ENCODE data around the gene POLG. TPM values are rescaled to one million over a fixed set of nuclear protein-coding genes. Genes with fewer than 3 reads are reported as not detected.

The POLG gene
- total RNA-seq, 1 experiment from 2014 or later: 19.5 TPM

- peak; percentile 32 for DNase-seq (ENCODE audit: low spot score)
These were observed 22.1 kb upstream of the POLG start for GRCh38 chr15:89356634-89357298.

DNA sequence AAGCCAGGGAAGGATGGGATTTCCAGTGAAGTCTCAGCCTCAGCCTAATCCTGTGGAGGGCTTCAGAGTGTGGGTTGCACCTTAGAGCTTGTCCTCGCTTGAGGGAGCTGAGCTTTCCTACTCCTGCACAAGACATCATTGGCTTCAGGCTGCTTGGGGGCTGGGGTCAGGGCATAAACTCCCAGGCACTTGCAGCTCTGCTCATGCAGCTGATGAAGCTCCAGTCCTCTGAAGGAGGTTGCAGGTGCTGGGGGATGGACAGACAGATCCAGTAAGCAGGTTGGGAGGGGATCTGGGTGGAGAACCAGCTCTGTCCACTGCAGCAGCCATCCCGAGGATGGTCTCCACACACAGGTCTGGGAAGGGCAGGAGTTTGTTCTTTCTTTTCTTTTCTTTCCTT lies 19.4 kb upstream of the POLG start:
- DNase-seq (ENCODE audit: low spot score): no peak

DNA sequence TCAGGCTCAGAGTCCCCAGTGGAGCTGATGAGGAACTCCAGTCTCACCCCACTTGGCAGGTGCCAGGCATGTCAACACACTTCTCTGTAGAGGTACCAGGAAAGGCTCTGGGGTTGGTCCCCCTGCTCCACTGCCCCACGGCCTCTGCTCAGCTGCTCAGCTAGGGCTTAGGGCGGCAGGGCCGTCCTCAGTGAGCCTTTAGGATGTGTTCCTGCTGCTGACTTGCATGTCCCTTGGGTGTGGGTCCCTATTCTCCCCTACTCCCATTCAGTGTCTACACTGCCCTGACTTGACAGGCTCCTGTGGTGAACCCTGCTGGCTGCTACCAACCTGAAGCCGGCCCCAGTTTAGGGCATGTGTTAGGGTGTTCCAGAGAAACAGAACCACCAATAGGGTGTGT lies 17.9 kb upstream of the POLG start:
- no peak for DNase-seq (ENCODE audit: low spot score)

DNA sequence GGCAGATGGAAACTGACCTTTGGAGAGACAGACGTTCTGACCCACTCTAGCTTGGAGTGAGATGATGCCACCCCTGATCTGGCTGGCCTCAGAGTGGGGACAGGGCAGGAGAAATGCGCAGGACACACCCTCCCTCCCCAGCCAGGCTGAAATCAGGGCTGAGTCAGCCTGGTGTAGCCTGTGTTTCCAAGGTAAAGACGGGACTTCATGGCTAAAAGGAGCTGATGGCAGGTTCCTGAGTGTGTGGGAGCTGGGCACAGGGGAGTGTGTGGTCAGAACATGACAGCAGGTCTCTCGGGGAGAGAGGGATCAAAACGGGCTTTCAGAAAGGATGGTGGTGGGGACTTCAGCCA lies 14.6 kb upstream of the POLG start:
- DNase-seq (ENCODE audit: low spot score): no peak

- DNase-seq (ENCODE audit: low spot score): no peak
These were observed 12.1 kb upstream of the POLG start for GRCh38 chr15:89346516-89347231.

GRCh38 chr15:89345248-89345647 lies 10.6 kb upstream of the POLG start:
- no peak for DNase-seq (ENCODE audit: low spot score)

DNA sequence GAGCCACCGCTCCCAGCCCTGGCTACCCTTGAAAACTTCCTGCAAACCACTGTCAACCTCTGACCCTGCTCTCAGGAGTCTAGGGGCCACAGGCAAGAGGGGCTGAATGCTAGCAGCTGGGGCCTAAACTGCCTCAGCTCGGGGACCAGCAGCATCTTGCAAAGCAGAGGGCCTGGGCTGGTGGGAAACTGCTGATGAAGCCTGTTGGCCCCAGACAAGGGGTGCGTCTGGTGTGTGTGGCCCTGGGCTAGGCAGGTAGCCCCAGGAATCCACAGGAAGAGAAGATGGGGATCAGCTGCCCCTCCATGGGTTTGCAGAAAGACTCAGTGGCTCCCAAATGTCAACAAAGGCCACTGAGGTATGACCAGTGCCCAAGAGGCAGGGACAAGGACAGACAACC lies 8.2 kb upstream of the POLG start:
- no peak for DNase-seq (ENCODE audit: low spot score)

- DNase-seq (ENCODE audit: low spot score): no peak
These were observed 6.8 kb upstream of the POLG start for GRCh38 chr15:89341316-89342005.

GRCh38 chr15:89340573-89340972 lies 5.9 kb upstream of the POLG start:
- no peak for DNase-seq (ENCODE audit: low spot score)

DNA sequence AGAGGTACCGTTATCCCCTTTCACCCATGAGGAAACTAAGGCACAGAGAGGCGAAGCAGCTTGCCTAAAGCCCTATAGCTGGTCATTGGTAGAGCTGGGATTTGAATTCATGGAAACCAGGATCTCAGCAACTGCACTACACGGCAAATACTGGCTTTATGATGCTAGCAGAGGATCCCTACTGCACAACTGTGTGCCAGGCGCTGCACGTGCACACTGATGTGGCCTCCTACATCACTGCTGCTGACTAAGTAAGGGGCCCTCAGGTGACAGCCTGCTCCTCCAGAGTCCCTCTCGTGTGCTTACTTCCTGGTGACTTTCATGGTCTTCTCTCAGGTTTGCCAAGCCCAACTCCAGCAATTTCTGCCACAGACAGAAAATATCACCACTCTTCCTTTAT lies 3.4 kb upstream of the POLG start:
- no peak for DNase-seq (ENCODE audit: low spot score)

DNA sequence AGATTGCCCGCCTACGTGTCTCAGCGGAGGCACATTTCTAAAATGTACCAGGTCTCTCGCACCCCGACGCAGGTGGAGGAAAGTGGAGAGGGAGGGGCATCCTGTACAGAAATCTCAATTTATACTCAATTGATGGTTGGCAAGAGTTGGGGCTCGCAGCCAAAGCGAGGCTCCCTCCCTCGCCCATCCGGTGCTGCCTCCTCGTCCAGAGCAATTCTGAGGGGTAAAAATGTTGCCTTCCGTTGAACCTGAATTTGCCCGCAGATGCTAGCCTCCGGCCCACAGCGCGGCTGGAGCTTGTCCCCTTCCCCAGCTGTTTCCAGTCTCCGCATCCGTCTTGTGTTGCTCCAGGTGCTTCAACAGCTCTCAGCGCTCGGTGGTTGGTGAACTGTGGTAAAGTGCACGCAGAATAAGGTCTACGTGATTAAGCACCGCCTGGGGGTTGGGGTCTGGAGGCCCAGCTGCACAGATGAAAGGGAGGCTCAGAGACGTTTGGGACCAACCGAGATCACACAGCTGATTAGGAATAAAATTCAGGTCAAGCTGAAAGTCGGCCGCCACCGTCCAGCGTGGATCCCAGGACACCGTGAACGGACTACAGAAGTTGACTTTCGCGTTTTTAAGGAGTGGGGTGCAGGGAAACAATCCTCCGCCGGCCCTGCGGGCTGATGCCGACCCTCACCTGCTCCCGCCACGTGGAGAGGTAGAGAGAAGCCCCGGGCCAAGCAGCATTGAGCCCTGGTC lies 846 bp upstream of the POLG start:
- no peak for DNase-seq (ENCODE audit: low spot score)

GRCh38 chr15:89333959-89334509 lies 590 bp downstream of the POLG start:
- DNase-seq (ENCODE audit: low spot score): no peak

DNA sequence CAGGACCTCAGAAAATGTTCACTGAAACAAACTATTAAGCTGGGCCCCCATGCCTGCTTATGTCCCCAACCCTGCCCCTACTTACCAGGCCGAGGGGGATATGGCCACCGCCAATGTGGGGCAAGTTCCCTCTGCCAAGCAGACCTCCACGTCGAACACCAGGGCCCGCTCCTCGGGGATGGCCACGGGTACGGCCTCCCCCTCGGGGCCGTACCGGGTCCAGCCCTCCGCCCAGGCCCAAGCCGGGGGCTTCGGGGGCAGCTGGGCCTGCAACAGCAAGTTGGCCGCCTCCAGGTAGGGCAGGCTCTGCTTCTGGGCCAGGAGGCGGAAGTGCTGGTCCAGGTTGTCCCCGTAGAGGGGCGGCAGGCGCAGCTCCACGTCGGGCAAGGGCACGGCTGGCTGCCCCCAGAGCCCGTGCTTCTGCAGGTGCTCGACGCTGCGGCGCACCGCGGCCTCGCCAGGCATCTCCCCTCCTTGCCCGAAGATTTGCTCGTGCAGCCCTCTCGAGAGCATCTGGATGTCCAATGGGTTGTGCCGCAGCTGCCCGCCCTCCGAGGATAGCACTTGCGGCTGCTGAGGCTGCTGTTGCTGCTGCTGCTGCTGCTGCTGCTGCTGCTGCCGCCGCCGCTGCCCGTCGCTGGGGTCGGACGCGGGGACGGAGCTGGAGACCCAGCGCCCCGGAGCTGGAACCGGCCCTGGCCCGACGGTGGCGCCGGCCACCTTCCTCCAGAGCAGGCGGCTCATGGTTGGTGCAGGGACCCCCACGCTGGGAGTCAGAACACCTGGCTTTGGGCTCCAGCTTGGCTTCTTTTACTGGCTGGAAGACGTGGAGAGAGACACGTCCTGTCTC lies 1.4 kb downstream of the POLG start:
- DNase-seq (ENCODE audit: low spot score): no peak

- no peak for DNase-seq (ENCODE audit: low spot score)
These were observed 2.2 kb downstream of the POLG start for GRCh38 chr15:89332446-89332845.

GRCh38 chr15:89330881-89331595 lies 3.6 kb downstream of the POLG start:
- DNase-seq (ENCODE audit: low spot score): no peak

DNA sequence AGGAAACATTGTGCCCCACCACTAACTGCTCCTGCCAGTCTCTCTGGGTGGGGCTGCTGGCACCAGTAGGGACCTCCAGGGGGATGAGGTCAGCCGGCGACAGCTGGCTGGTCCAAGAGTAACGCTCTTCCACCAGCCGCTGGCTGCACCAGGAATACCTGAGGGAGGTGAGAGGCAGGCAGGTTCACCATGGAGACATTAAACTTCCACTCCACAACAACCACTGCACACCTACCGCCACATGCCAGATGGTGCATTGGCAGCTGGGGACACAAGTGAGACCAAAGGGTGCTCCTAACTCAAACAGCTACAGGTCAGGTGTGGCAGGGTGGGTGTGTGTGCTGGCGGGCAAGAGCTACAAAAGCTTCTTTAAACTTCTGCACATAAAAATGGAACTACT lies 4.5 kb downstream of the POLG start:
- no peak for DNase-seq (ENCODE audit: low spot score)

DNA sequence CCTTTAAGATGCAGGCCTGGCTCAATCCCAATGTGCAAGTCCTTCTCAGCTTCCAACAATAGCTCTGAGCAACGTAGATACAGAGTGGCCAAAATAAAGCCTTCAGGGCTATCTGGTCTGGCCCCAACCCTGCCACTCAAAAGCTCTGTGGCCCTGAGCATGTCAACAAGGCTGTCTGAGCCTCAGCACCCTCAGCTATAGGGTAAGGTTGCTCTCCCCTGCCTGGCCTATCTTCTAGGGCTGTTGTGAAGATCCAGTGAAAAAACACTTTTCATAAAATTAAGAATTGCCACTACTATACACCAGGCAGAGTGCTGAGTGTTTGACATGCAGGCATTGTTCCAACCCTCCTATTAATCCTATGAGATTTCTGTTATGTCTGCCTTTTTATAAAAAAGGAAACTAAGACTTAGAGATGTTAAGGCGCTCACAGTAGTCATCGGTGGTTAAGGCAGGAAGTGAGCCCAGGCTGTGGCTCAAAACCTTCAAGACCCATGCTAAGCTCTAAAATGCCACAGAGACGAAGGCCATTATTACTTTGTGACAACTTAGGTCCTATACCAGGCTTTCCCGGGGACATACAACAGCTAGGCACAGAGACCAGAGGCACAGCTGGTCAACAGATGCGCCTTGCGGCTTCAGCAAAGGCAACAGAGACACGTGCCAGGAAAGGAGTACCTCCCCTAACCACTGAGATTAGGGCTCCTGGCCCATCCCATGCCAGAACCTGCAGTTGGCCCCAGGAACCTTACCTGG lies 5.1 kb downstream of the POLG start:
- no peak for DNase-seq (ENCODE audit: low spot score)

DNA sequence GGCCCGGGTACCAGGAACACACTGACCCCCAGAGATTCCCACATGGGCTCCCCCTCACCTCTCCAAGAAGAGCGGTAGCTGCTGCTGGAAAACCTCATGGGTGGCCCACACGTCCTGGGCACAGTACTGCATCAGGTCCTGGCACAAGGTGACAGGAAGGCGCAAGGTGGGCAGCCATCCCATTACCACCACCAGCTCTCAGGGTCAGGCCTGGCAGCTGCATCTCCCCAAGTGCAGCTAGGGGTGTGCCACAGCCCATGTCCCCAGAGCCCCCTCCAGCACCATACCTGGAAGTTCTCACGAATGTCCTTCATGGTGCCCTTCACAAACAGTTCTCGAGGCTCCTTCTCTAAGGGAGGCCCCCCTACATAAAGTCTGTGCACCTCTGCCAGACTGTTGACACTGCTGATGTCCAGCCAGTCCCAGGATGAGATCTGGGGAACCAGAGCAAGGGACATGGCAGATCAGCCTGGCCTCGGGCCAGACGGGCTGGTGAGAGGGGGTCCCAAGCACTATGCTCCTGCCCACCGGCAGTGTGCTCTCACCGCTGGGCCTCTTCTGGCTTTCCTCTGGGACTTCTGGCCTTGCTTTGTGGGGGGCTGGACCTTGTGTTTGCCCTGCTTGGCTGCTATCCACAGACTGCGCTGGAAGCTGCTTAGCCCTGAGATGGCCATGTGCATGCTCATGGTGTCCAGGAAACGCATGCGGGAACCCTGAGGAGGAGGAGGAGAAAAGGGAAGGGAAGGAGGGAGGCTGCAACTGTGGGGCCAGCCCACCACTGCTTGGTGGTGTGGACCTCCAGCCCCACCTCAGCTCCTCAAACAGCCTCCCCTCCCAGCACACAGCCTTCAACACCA lies 6.0 kb downstream of the POLG start:
- DNase-seq (ENCODE audit: low spot score): no peak

- no peak for DNase-seq (ENCODE audit: low spot score)
These were observed 7.5 kb downstream of the POLG start for GRCh38 chr15:89327113-89327512.

Data from H4 (cell line).